ENCODE results near the gene PKN1. TPM values are rescaled to one million over a fixed set of nuclear protein-coding genes. Genes with fewer than 3 reads are reported as not detected.
A peak's percentile ranks its signal among the peaks of the same experiment; 100 is the strongest.

Gene PKN1
- total RNA-seq, 4 donors from 2014 or later = 56.2 to 129 (median 82.4) TPM

DNA sequence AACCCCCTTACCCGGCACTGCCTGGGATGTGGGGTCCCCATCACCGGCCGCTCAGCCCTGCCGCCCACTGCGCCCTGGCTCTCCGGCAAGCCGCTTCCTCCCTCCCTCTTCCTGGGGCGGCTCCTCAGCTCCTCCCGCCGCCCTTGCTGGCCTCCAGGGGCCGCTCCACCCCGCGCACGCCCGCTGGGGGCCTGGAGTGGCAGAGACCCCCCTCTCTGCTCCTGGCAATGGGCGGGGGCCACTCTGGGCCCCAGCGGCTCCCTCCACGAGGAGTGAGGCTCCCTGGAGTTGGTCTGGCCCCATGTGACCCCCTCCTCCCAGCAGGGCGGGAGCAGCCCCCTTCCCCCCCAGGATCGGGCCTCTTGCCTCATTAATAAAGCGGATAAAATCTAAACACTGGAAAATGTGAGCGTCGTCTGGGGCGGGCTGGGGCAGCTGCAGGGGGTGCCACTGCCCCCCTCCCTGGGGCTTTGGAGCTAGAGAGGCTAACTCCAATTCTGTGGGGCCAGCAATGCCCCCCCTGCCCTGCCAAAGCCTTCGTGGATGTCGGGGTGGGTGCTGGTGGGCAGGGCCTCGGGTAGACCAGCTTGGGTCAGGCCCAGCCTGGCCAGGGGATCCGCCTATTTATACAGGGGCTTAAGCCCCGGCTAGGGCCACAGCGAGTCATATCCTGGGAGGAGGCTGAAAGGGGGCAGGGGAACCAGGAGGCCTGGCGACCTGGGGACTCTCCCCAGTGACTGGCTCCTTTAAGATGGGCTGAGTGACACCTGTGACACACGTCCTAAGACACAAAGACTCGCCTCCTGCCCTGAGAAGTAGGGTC lies 42.4 kb downstream of the PKN1 start, which contains the start of gene PTGER1:
Gene PTGER1, minus strand, starts transcription at position 104 of the 823 bp plus-strand sequence. CDS start 1,034 bp downstream, outside the sequence.
- TF ChIP-seq, protein P1, sequence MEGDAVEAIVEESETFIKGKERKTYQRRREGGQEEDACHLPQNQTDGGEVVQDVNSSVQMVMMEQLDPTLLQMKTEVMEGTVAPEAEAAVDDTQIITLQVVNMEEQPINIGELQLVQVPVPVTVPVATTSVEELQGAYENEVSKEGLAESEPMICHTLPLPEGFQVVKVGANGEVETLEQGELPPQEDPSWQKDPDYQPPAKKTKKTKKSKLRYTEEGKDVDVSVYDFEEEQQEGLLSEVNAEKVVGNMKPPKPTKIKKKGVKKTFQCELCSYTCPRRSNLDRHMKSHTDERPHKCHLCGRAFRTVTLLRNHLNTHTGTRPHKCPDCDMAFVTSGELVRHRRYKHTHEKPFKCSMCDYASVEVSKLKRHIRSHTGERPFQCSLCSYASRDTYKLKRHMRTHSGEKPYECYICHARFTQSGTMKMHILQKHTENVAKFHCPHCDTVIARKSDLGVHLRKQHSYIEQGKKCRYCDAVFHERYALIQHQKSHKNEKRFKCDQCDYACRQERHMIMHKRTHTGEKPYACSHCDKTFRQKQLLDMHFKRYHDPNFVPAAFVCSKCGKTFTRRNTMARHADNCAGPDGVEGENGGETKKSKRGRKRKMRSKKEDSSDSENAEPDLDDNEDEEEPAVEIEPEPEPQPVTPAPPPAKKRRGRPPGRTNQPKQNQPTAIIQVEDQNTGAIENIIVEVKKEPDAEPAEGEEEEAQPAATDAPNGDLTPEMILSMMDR (IDR thresholded peaks at IDR 0.05) = peak in 2 of 4 experiments; percentile 35 to 39
- TF ChIP-seq POLR2A (IDR thresholded peaks at IDR 0.05) = no peak
- Histone ChIP-seq H3K27ac (peak within 1 kb of the TSS; percentile 2 to 5), H3K27me3 (peaks cover 0 to 8% of the 10 kb centered on the region in 2 donors), H3K36me3 (no peaks in the 10 kb centered on the region), H3K4me3 (no peak within 1 kb of the TSS), H3K4me1 (peaks cover 0 to 14% of the 10 kb centered on the region in 2 donors), H3K9me3 (no peaks in the 10 kb centered on the region)
- DNase-seq = no peak
- intact Hi-C loops (cut with DNase I; ENCODE audit: low total_unique reads) = no loop called here

DNA sequence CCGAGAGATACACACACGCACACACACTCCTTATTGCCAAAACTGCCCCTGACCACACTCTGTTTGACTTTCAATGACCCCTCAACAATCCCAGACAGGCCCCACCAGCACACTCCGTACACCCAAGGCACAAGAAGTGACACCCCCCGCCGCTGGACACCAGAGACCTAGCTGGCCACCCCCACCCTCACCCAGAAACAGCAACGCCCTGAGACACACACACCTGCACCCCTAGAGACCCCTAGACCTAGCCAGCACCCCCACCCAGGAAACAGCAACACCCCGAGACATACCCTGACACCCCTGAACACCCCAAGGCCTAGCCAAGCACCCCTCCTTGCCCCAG lies 43.2 kb downstream of the PKN1 start:
- H3K4me3 ChIP-seq = no peak overlapping the region
- H3K9me3 ChIP-seq = no peaks in the 10 kb centered on the region
- H3K36me3 ChIP-seq = no peaks in the 10 kb centered on the region
- no peak for DNase-seq
- H3K27ac ChIP-seq = no peak overlapping the region
- H3K4me1 ChIP-seq = peaks cover 0 to 14% of the 10 kb centered on the region in 2 donors
- peaks cover 0 to 8% of the 10 kb centered on the region in 2 donors for H3K27me3 ChIP-seq
- intact Hi-C loops (cut with DNase I; ENCODE audit: low total_unique reads) = no loop called here
- TF ChIP-seq POLR2A (IDR thresholded peaks at IDR 0.05) = no peak
- TF ChIP-seq, protein P1 (IDR thresholded peaks at IDR 0.05) = no peak

DNA sequence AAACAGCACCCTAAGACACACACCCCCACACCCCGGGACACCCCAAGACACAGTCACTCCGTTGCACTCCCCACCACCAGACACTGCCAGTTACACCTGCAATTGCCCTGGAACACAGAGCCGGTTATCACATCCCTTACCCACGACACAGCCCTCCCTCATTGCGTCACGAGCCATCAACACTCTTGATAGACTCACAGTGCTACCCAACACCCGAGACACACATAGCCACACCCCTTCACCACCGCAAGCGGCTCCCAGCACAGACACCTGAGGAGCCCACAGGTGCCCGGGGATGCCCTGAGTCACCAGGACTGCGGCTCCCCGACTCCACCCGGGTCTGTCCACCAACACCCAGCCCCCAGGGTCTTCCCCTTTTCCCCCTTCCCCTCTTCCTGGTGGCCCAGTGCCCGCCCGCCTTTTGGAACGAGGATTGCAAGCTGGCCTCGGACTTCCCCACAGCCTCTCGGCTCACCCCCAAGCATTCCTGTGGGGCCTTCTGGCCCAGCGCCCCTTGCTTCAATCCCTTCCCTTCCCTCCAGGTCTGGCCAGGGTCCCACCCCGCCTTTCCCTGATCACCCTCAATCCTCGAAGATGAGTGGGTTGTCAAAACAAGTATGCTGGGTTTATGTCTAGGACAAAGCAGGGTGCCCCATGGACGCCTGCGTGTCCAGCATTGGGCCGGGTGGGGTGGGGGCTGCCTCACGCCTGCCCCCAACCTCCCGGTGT lies 43.7 kb downstream of the PKN1 start:
- Histone ChIP-seq H3K4me3 (no peak overlapping the region), H3K9me3 (no peaks in the 10 kb centered on the region), H3K27ac (peak overlapping the region; percentile 17 to 37), H3K36me3 (no peaks in the 10 kb centered on the region), H3K4me1 (peaks cover 0 to 14% of the 10 kb centered on the region in 2 donors), H3K27me3 (peaks cover 0 to 8% of the 10 kb centered on the region in 2 donors)
- TF ChIP-seq POLR2A (IDR thresholded peaks at IDR 0.05) = no peak
- TF ChIP-seq, protein P1 (IDR thresholded peaks at IDR 0.05) = no peak
- DNase-seq = peak in 1 of 2 donors; percentile 47
- intact Hi-C loops (cut with DNase I; ENCODE audit: low total_unique reads) = no loop called here

DNA sequence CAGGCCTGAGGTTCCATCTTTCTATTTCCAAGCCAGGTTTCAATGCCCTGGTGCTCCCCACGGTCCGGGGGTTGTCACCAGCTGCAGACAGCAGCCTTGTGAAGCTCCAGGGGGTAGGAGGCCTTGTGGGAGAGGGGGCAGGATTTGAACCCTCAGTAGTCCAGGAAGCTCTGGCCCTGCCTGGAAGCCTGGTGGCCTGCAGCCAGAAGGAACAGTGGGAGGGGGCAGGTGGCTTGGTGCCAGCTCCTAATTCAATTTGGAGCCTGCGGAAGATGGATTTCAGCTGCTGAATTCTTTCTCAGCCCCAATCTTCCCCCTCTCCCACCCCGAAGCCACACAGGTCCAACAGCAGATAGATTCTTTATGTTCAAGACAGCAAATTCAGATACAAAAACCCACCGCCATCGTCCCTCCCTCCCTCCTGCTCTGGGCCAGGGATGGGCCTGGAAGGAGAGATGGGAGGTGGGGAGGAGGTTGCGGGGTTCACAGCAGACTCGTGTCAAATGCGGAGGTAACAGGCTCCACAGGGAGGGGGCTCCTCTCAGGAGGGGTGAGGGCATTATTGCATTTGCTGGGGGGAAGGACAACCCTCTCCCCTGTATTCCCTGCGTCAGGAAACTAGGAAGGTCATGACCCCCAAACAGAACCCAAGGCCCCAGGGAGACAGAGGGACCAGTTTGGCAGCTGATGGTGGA lies 44.5 kb downstream of the PKN1 start:
- no peak for TF ChIP-seq POLR2A (IDR thresholded peaks at IDR 0.05)
- TF ChIP-seq, protein P1 (IDR thresholded peaks at IDR 0.05) = no peak
- intact Hi-C loops (cut with DNase I; ENCODE audit: low total_unique reads) = no loop called here
- Histone ChIP-seq H3K36me3 (no peaks in the 10 kb centered on the region), H3K4me1 (peaks cover 0 to 7% of the 10 kb centered on the region in 2 donors), H3K27me3 (peaks cover 0 to 5% of the 10 kb centered on the region in 2 donors), H3K4me3 (no peak overlapping the region), H3K9me3 (no peaks in the 10 kb centered on the region), H3K27ac (peak overlapping the region; percentile 17 to 37)
- DNase-seq = no peak

Measured in uterus (tissue), 4 donors.